Vagina (tissue), 2 donors: Measurements from ENCODE around the gene PDE2A. TPM values are rescaled to one million over a fixed set of nuclear protein-coding genes. Genes with fewer than 3 reads are reported as not detected.
A peak's percentile ranks its signal among the peaks of the same experiment; 100 is the strongest.

Experiments
- DNase-seq, 2 donors: peaks; one replicate each; pipeline ENCODE4 v3.0.0-alpha.2; 2017; ENCODE audit errors: extremely low spot score in 2 of 2
- H3K27ac ChIP-seq: fragments of 200-600 bp; sonication (generic); one replicate; pipeline ENCODE4 v1.5.1; 2019
- H3K27me3 ChIP-seq: fragments of 200-600 bp; sonication (generic); one replicate; pipeline ENCODE4 v1.5.1; 2019
- H3K36me3 ChIP-seq, 2 donors: fragments of 200-600 bp; sonication (generic); one replicate each; pipeline ENCODE4 v1.5.1; 2017 to 2019
- H3K4me1 ChIP-seq: fragments of 200-600 bp; sonication (generic); one replicate; pipeline ENCODE4 v1.5.1; 2019
- H3K4me3 ChIP-seq, 2 donors: fragments of 200-600 bp; sonication (generic); 1 replicate in 1 of 2; 2 replicates in 1 of 2; pipeline ENCODE4 v1.5.1; 2016 to 2019
- H3K9me3 ChIP-seq: fragments of 200-600 bp; sonication (generic); one replicate; pipeline ENCODE4 v1.5.1; 2019
- POLR2A ChIP-seq, 2 donors: fragments of 450-650 bp; IDR thresholded peaks; one replicate each; pipeline ENCODE4 v1.6.1; 2017; ENCODE audit warnings: antibody characterized with exemption in 2 of 2, mild to moderate bottlenecking in 2 of 2, moderate library complexity in 2 of 2
- POLR2AphosphoS5 ChIP-seq, 2 donors: sonication (generic); formaldehyde crosslinking; IDR thresholded peaks; one replicate each; pipeline ENCODE4 v1.9.0; 2017; ENCODE audit warnings: antibody characterized with exemption in 2 of 2, mild to moderate bottlenecking in 2 of 2, low read depth in 1 of 2; ENCODE audit not compliant: insufficient read depth in 1 of 2
- intact Hi-C: fragments of 100-400 bp; cut with DNase I; formaldehyde crosslinking; loops from one replicate; pipeline ENCODE4 v1.15.1; 2023
- total RNA-seq: library from RNA; depleted of rRNA; stranded (reverse); fragments of >200 nt; gene quantifications from one replicate; pipeline ENCODE4 v1.2.3, GENCODE V29; 2016
- TF ChIP-seq, protein P1 (sequence below), 3 experiments: fragments of 450-650 bp in 2 of 3; fragments of 200-600 bp in 1 of 3; sonication (generic) in 1 of 3; IDR thresholded peaks; one replicate each; pipeline ENCODE4 v1.5.1; 2017 to 2019; ENCODE audit warnings: antibody characterized with exemption in 3 of 3, mild to moderate bottlenecking in 2 of 3, moderate library complexity in 2 of 3

Gene PDE2A
- total RNA-seq, 1 donor from 2014 or later, result 57.0 TPM

DNA sequence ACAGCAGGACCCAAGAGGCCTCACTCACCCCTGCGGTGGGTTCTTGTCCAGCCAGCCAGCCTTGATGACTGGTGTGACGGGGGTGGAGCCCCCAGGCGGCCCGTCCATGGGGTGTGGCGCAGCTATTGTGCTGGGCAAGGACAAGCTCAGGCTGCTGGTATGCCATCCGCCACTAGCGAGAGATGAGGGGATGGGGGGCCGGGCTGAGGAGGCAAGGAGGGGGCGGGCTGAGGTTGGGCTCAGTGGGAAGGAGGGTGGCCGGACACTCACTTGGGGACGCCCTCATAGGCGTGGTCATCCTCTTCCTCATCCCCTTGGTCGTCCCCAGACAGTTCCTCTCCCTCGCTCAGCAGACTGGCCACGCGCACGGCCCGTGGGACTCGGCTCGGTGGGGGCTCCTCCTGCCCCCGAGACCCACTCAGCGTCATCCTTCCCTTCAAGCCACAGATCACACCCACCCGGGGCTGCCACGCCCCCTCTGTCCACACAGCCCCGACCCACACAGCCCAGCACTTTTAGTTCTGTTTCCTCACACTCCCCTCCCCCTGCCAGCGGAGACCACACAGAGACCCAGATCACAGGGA, 38.0 kb upstream of the PDE2A start:
- Histone ChIP-seq H3K9me3 (no peaks in the 10 kb centered on the region), H3K4me1 (peaks cover 21% of the 10 kb centered on the region), H3K4me3 (no peak overlapping the region), H3K36me3 (peaks cover 0 to 47% of the 10 kb centered on the region in 2 donors), H3K27me3 (no peaks in the 10 kb centered on the region), H3K27ac (peak overlapping the region; percentile 34)
- TF ChIP-seq POLR2A (IDR thresholded peaks at IDR 0.05), result no peak
- peak in 1 of 2 donors; percentile 41 for TF ChIP-seq POLR2AphosphoS5 (IDR thresholded peaks at IDR 0.05; ENCODE audit: insufficient read depth in 1 of 2, low read depth in 1 of 2)
- DNase-seq, result no peak
- intact Hi-C loops, result no loop called here

DNA sequence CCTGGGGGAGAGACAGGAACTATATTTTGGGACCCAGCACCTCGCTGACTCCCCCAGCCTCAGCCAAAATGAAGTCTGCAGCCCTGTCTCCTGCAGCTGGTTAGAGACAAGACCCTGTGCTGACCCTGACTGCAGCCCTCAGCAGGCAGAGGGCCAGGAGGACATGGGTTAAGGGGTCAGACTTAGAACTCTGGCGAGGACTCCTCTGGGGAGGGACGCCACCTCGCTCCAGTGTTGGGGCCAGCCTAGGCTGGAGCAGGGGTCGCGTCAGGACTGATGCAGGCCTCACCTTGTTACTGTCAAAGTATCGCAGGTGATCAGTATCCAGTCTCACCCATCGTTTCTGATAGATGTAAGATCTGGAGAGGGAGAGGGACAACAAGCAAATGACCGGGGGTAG, 36.9 kb upstream of the PDE2A start:
- DNase-seq, result no peak
- H3K4me3 ChIP-seq, result no peak overlapping the region
- TF ChIP-seq POLR2A (IDR thresholded peaks at IDR 0.05) (no peak), POLR2AphosphoS5 (IDR thresholded peaks at IDR 0.05; ENCODE audit: insufficient read depth in 1 of 2, low read depth in 1 of 2) (no peak)
- TF ChIP-seq, protein P1, sequence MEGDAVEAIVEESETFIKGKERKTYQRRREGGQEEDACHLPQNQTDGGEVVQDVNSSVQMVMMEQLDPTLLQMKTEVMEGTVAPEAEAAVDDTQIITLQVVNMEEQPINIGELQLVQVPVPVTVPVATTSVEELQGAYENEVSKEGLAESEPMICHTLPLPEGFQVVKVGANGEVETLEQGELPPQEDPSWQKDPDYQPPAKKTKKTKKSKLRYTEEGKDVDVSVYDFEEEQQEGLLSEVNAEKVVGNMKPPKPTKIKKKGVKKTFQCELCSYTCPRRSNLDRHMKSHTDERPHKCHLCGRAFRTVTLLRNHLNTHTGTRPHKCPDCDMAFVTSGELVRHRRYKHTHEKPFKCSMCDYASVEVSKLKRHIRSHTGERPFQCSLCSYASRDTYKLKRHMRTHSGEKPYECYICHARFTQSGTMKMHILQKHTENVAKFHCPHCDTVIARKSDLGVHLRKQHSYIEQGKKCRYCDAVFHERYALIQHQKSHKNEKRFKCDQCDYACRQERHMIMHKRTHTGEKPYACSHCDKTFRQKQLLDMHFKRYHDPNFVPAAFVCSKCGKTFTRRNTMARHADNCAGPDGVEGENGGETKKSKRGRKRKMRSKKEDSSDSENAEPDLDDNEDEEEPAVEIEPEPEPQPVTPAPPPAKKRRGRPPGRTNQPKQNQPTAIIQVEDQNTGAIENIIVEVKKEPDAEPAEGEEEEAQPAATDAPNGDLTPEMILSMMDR (IDR thresholded peaks at IDR 0.05), result no peak
- H3K27ac ChIP-seq, result no peak overlapping the region
- H3K36me3 ChIP-seq, result peaks cover 0 to 58% of the 10 kb centered on the region in 2 donors
- H3K4me1 ChIP-seq, result peaks cover 12% of the 10 kb centered on the region
- no peaks in the 10 kb centered on the region for H3K9me3 ChIP-seq
- intact Hi-C loops, result no loop called here
- no peaks in the 10 kb centered on the region for H3K27me3 ChIP-seq

DNA sequence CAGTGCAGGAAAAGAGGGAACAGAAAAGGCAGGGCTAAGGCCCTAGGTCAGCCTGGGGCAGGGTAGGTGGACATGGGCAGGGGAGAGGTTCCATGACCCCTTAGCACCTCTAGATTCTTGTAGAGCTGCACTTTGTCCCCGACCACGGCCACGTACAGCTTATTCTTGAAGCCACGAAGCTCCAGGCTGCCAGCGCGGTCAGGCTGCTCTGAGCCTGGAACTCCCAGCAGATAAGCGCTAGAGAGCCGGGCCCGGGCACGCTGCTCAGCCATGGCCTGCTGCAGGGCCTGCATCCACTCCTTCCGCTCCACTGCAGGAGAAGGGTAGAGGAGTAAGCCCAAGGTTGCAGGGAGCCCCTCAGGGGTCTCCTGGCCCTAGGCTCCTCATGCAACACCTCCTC, 36.1 kb upstream of the PDE2A start:
- Histone ChIP-seq H3K4me1 (peaks cover 12% of the 10 kb centered on the region), H3K4me3 (no peak overlapping the region), H3K27me3 (no peaks in the 10 kb centered on the region), H3K27ac (no peak overlapping the region), H3K9me3 (no peaks in the 10 kb centered on the region), H3K36me3 (peaks cover 0 to 66% of the 10 kb centered on the region in 2 donors)
- intact Hi-C loops, result no loop called here
- no peak for DNase-seq
- TF ChIP-seq POLR2A (IDR thresholded peaks at IDR 0.05), result no peak
- TF ChIP-seq, protein P1 (IDR thresholded peaks at IDR 0.05), result no peak
- TF ChIP-seq POLR2AphosphoS5 (IDR thresholded peaks at IDR 0.05; ENCODE audit: insufficient read depth in 1 of 2, low read depth in 1 of 2), result no peak

DNA sequence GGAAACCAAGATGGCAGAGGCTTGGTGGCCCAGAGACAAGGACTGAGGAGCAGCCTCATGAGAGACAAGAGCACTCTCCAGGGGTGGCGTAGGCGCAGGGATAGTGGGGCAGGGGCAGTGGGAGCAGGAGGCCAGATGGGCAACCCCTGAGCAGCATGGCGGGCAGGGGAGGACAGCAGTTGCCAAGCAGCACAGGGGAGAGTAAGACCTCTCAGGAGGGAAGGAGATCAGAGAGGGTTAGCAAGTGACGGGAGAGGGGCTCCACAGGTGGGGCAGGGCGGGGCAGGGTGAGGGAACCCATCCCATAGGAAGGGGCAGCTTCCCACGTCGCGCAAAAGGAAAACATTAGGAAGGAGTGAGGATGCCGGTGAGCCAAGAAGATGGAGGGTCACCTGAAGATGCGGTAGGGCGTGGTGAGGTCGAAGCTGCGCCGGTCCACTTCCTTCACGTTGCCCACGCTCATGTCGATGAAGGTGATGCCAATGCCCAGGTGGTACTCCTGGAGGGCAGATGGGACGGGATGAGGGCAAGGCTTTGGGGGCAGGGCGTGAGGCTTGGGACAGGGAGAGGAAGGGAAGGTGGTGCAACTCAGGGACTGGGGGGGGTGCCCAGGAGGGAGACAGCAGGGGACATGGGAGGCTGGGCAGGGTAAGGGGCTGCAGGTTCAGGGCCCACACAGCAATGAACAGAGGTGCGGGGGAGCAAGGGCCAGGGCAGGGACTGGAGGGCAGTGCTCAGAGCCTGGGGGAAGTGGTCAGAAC, 35.4 kb upstream of the PDE2A start:
- no peak for DNase-seq
- intact Hi-C loops, result no loop called here
- Histone ChIP-seq H3K4me1 (peaks cover 15% of the 10 kb centered on the region), H3K9me3 (no peaks in the 10 kb centered on the region), H3K27me3 (no peaks in the 10 kb centered on the region), H3K4me3 (no peak overlapping the region), H3K36me3 (peaks cover 0 to 71% of the 10 kb centered on the region in 2 donors), H3K27ac (no peak overlapping the region)
- TF ChIP-seq, protein P1 (IDR thresholded peaks at IDR 0.05), result no peak
- TF ChIP-seq POLR2A (IDR thresholded peaks at IDR 0.05) (no peak), POLR2AphosphoS5 (IDR thresholded peaks at IDR 0.05; ENCODE audit: insufficient read depth in 1 of 2, low read depth in 1 of 2) (no peak)

DNA sequence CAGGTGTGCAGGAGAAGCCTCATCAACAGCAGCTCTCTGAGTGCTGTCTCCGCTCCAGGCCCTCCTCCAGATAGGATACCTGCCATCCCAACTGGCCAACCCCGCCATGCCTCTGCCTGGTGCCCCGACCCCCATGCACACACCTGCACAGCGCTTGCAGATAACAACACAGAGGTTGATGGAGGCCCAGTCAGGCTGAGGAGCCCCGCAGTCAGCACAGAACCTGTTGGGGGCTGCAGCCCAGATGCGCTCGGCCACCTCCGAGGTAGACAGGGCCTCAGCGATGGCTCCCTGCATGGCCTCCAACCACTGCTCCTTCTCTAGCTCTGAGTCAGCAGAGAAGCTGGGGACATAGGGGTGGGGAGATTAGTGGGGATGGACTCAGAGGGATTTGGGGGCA, 32.8 kb upstream of the PDE2A start:
- H3K4me3 ChIP-seq, result no peak overlapping the region
- H3K36me3 ChIP-seq, result peaks cover 0 to 71% of the 10 kb centered on the region in 2 donors
- peaks cover 29% of the 10 kb centered on the region for H3K4me1 ChIP-seq
- H3K9me3 ChIP-seq, result no peaks in the 10 kb centered on the region
- TF ChIP-seq POLR2AphosphoS5 (IDR thresholded peaks at IDR 0.05; ENCODE audit: insufficient read depth in 1 of 2, low read depth in 1 of 2), result no peak
- TF ChIP-seq, protein P1 (IDR thresholded peaks at IDR 0.05), result no peak
- no peak for TF ChIP-seq POLR2A (IDR thresholded peaks at IDR 0.05)
- H3K27me3 ChIP-seq, result no peaks in the 10 kb centered on the region
- DNase-seq, result no peak
- intact Hi-C loops, result no loop called here
- H3K27ac ChIP-seq, result no peak overlapping the region
